ENCODE data around the gene VSTM4. TPM values are rescaled to one million over a fixed set of nuclear protein-coding genes. Genes with fewer than 3 reads are reported as not detected.

VSTM4 gene
- total and polyA plus RNA-seq, 2 donors (not counting 1 experiment from before 2014, with no cell fraction given): 8.1 to 27.9 TPM

DNA sequence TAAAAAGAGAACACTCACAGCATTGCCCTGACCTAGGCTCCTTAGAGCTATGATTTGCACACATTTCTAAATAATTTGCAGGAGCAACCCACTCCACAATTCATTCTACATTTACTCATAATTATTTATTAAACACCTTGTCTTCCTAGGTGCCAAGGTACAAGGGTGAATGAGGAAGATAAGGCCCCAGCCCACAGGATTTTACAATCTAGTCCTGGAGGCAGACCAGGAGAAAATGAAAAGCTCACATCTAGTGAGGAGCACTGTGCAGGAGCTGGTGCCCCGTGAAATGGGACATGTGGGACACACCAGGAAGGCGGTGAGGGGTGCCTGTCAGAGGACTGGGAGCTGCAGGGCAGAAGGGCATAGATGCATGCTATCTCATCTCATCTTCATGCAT, 116.0 kb downstream of the VSTM4 start:
- H3K9ac ChIP-seq (ENCODE audit: insufficient read depth, low read length): no peak overlapping the region
- H4K20me1 ChIP-seq (ENCODE audit: control insufficient read depth, extremely low read depth, insufficient read depth, low read length): no peaks in the 10 kb centered on the region
- no peak overlapping the region for H2AFZ ChIP-seq (ENCODE audit: low read length)
- no peaks in the 10 kb centered on the region for H3K27me3 ChIP-seq (ENCODE audit: control insufficient read depth, insufficient read depth, low read length)
- H3K79me2 ChIP-seq (ENCODE audit: control insufficient read depth, insufficient read depth, low read length): no peaks in the 10 kb centered on the region
- TF ChIP-seq, protein P1, sequence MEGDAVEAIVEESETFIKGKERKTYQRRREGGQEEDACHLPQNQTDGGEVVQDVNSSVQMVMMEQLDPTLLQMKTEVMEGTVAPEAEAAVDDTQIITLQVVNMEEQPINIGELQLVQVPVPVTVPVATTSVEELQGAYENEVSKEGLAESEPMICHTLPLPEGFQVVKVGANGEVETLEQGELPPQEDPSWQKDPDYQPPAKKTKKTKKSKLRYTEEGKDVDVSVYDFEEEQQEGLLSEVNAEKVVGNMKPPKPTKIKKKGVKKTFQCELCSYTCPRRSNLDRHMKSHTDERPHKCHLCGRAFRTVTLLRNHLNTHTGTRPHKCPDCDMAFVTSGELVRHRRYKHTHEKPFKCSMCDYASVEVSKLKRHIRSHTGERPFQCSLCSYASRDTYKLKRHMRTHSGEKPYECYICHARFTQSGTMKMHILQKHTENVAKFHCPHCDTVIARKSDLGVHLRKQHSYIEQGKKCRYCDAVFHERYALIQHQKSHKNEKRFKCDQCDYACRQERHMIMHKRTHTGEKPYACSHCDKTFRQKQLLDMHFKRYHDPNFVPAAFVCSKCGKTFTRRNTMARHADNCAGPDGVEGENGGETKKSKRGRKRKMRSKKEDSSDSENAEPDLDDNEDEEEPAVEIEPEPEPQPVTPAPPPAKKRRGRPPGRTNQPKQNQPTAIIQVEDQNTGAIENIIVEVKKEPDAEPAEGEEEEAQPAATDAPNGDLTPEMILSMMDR (conservative IDR thresholded peaks at IDR 0.05 in 1 of 2, IDR thresholded peaks at IDR 0.05 in 1 of 2; ENCODE audit: low read depth in 1 of 2, low read length in 2 of 2): no peak
- TF ChIP-seq EZH2 (IDR thresholded peaks at IDR 0.05; ENCODE audit: low read length, missing control alignments): no peak
- H3K27ac ChIP-seq (ENCODE audit: insufficient read depth, low read length): no peak overlapping the region
- no peaks in the 10 kb centered on the region for H3K9me3 ChIP-seq (ENCODE audit: control insufficient read depth, insufficient read depth, low read depth, low read length)
- H3K36me3 ChIP-seq (ENCODE audit: control insufficient read depth, insufficient read depth, low read length): no peaks in the 10 kb centered on the region
- no peaks in the 10 kb centered on the region for H3K4me1 ChIP-seq (ENCODE audit: control insufficient read depth, extremely low read depth, insufficient read depth, low read length)
- no peak overlapping the region for H3K4me3 ChIP-seq (replicated peaks in 1 of 4; ENCODE audit: control extremely low read depth in 1 of 4, insufficient read depth in 1 of 4, low read depth in 3 of 4, low read length in 4 of 4)
- no peak overlapping the region for H3K4me2 ChIP-seq (ENCODE audit: extremely low read depth, insufficient read depth, low read length)
- DNase-seq (ENCODE audit: low read depth in 2 of 2): no peak

- TF ChIP-seq, protein P1 (conservative IDR thresholded peaks at IDR 0.05 in 1 of 2, IDR thresholded peaks at IDR 0.05 in 1 of 2; ENCODE audit: low read depth in 1 of 2, low read length in 2 of 2): no peak
- no peak for TF ChIP-seq EZH2 (IDR thresholded peaks at IDR 0.05; ENCODE audit: low read length, missing control alignments)
- no peaks in the 10 kb centered on the region for H3K9me3 ChIP-seq (ENCODE audit: control insufficient read depth, insufficient read depth, low read depth, low read length)
Observed at GRCh38 chr10:48996329-48996728, 119.0 kb downstream of the VSTM4 start.

GRCh38 chr10:48993627-48994026, 121.7 kb downstream of the VSTM4 start:
- H4K20me1 ChIP-seq (ENCODE audit: control insufficient read depth, extremely low read depth, insufficient read depth, low read length): no peaks in the 10 kb centered on the region
- H3K4me2 ChIP-seq (ENCODE audit: extremely low read depth, insufficient read depth, low read length): no peak overlapping the region
- no peak overlapping the region for H3K9ac ChIP-seq (ENCODE audit: insufficient read depth, low read length)
- no peaks in the 10 kb centered on the region for H3K27me3 ChIP-seq (ENCODE audit: control insufficient read depth, insufficient read depth, low read length)
- DNase-seq (ENCODE audit: low read depth in 2 of 2): no peak
- no peaks in the 10 kb centered on the region for H3K9me3 ChIP-seq (ENCODE audit: control insufficient read depth, insufficient read depth, low read depth, low read length)
- H2AFZ ChIP-seq (ENCODE audit: low read length): no peak overlapping the region
- no peaks in the 10 kb centered on the region for H3K36me3 ChIP-seq (ENCODE audit: control insufficient read depth, insufficient read depth, low read length)
- no peak for TF ChIP-seq EZH2 (IDR thresholded peaks at IDR 0.05; ENCODE audit: low read length, missing control alignments)
- TF ChIP-seq, protein P1 (conservative IDR thresholded peaks at IDR 0.05 in 1 of 2, IDR thresholded peaks at IDR 0.05 in 1 of 2; ENCODE audit: low read depth in 1 of 2, low read length in 2 of 2): no peak
- no peaks in the 10 kb centered on the region for H3K4me1 ChIP-seq (ENCODE audit: control insufficient read depth, extremely low read depth, insufficient read depth, low read length)
- H3K79me2 ChIP-seq (ENCODE audit: control insufficient read depth, insufficient read depth, low read length): no peaks in the 10 kb centered on the region
- H3K27ac ChIP-seq (ENCODE audit: insufficient read depth, low read length): no peak overlapping the region
- H3K4me3 ChIP-seq (replicated peaks in 1 of 4; ENCODE audit: control extremely low read depth in 1 of 4, insufficient read depth in 1 of 4, low read depth in 3 of 4, low read length in 4 of 4): no peak overlapping the region

More at GRCh38 chr10:48996329-48996728, 119.0 kb downstream of the VSTM4 start:
- H3K4me3 ChIP-seq (replicated peaks in 1 of 4; ENCODE audit: control extremely low read depth in 1 of 4, insufficient read depth in 1 of 4, low read depth in 3 of 4, low read length in 4 of 4): no peak overlapping the region
- no peaks in the 10 kb centered on the region for H3K79me2 ChIP-seq (ENCODE audit: control insufficient read depth, insufficient read depth, low read length)
- H3K4me2 ChIP-seq (ENCODE audit: extremely low read depth, insufficient read depth, low read length): no peak overlapping the region
- H4K20me1 ChIP-seq (ENCODE audit: control insufficient read depth, extremely low read depth, insufficient read depth, low read length): no peaks in the 10 kb centered on the region
- no peak overlapping the region for H3K27ac ChIP-seq (ENCODE audit: insufficient read depth, low read length)
- no peak for DNase-seq (ENCODE audit: low read depth in 2 of 2)
- H3K4me1 ChIP-seq (ENCODE audit: control insufficient read depth, extremely low read depth, insufficient read depth, low read length): no peaks in the 10 kb centered on the region
- no peaks in the 10 kb centered on the region for H3K36me3 ChIP-seq (ENCODE audit: control insufficient read depth, insufficient read depth, low read length)
- no peak overlapping the region for H3K9ac ChIP-seq (ENCODE audit: insufficient read depth, low read length)
- H3K27me3 ChIP-seq (ENCODE audit: control insufficient read depth, insufficient read depth, low read length): no peaks in the 10 kb centered on the region
- no peak overlapping the region for H2AFZ ChIP-seq (ENCODE audit: low read length)
